Measurements from ENCODE around the gene FGD6. TPM values are rescaled to one million over a fixed set of nuclear protein-coding genes. Genes with fewer than 3 reads are reported as not detected.

The FGD6 gene
- total RNA-seq, 1 donor from 2014 or later, result 3.7 TPM

- intact Hi-C loops (cut with micrococcal nuclease), result no loop called here
- DNase-seq (no peak), ATAC-seq (ENCODE audit: low read depth) (no peak)
- no peaks in the 10 kb centered on the region for H3K36me3 Mint-ChIP-seq (ENCODE audit: low read depth)
- no peak overlapping the region for H3K4me3 Mint-ChIP-seq
- H3K9me3 Mint-ChIP-seq, result no peaks in the 10 kb centered on the region
- ChIA-PET CTCF (no interaction called here), POLR2A (interaction anchor here (0.7 to 1.6 kb wide), 2 partner anchors 12 to 364 kb away, joined by 3 to 8 read pairs; partner anchors contain the start of gene NR2C1)
- H3K4me1 Mint-ChIP-seq, result peaks cover 10% of the 10 kb centered on the region
- TF ChIP-seq, protein P1, sequence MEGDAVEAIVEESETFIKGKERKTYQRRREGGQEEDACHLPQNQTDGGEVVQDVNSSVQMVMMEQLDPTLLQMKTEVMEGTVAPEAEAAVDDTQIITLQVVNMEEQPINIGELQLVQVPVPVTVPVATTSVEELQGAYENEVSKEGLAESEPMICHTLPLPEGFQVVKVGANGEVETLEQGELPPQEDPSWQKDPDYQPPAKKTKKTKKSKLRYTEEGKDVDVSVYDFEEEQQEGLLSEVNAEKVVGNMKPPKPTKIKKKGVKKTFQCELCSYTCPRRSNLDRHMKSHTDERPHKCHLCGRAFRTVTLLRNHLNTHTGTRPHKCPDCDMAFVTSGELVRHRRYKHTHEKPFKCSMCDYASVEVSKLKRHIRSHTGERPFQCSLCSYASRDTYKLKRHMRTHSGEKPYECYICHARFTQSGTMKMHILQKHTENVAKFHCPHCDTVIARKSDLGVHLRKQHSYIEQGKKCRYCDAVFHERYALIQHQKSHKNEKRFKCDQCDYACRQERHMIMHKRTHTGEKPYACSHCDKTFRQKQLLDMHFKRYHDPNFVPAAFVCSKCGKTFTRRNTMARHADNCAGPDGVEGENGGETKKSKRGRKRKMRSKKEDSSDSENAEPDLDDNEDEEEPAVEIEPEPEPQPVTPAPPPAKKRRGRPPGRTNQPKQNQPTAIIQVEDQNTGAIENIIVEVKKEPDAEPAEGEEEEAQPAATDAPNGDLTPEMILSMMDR (IDR thresholded peaks at IDR 0.05), result no peak
- H3K27ac Mint-ChIP-seq, result no peak overlapping the region
- H3K27me3 Mint-ChIP-seq, result no peaks in the 10 kb centered on the region
Measured at GRCh38 chr12:95085612-95086011, 131.7 kb downstream of the FGD6 start.

- no peak overlapping the region for H3K4me3 Mint-ChIP-seq
- ChIA-PET POLR2A (interaction anchor here (0.6 kb wide), 1 partner anchor 21 kb away, joined by 3 read pairs; no protein-coding TSS in a partner anchor), CTCF (no interaction called here)
- no peaks in the 10 kb centered on the region for H3K36me3 Mint-ChIP-seq (ENCODE audit: low read depth)
- DNase-seq, result no peak
- H3K27ac Mint-ChIP-seq, result no peak overlapping the region
- intact Hi-C loops (cut with micrococcal nuclease), result no loop called here
- no peaks in the 10 kb centered on the region for H3K9me3 Mint-ChIP-seq
- H3K27me3 Mint-ChIP-seq, result no peaks in the 10 kb centered on the region
- TF ChIP-seq, protein P1 (IDR thresholded peaks at IDR 0.05), result no peak
- H3K4me1 Mint-ChIP-seq, result peaks cover 10% of the 10 kb centered on the region
- ATAC-seq (ENCODE audit: low read depth), result no peak
Measured at GRCh38 chr12:95083938-95084337, 133.3 kb downstream of the FGD6 start.

DNA sequence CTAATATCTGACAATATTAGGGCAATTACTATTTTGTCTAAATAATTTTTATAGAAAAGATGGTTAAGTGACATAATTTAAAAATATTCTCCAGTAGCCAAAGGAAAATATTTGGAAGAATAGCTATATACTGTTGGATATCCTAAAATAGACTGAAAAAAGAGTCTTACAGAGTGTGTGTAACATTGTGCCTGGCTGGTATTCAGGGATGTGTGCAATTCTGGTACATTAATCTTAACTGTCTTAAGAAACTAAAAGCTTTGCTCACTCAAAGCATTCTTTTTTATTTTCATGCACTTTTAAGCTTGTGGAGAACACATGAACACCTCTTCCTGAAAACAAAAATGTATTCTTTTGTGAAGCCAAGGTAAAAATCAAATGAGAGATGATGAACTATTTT, 133.8 kb downstream of the FGD6 start:
- H3K9me3 Mint-ChIP-seq, result no peaks in the 10 kb centered on the region
- no peaks in the 10 kb centered on the region for H3K27me3 Mint-ChIP-seq
- POLR2A ChIA-PET, result interaction anchor here (0.6 kb wide), 1 partner anchor 22 kb away, joined by 3 read pairs; no protein-coding TSS in a partner anchor
- TF ChIP-seq, protein P1 (IDR thresholded peaks at IDR 0.05), result no peak
- no peaks in the 10 kb centered on the region for H3K36me3 Mint-ChIP-seq (ENCODE audit: low read depth)
- ATAC-seq (ENCODE audit: low read depth) (no peak), DNase-seq (no peak)
- no peak overlapping the region for H3K4me3 Mint-ChIP-seq
- peaks cover 7% of the 10 kb centered on the region for H3K4me1 Mint-ChIP-seq
- CTCF ChIA-PET, result no interaction called here
- intact Hi-C loops (cut with micrococcal nuclease), result no loop called here
- H3K27ac Mint-ChIP-seq, result no peak overlapping the region

DNA sequence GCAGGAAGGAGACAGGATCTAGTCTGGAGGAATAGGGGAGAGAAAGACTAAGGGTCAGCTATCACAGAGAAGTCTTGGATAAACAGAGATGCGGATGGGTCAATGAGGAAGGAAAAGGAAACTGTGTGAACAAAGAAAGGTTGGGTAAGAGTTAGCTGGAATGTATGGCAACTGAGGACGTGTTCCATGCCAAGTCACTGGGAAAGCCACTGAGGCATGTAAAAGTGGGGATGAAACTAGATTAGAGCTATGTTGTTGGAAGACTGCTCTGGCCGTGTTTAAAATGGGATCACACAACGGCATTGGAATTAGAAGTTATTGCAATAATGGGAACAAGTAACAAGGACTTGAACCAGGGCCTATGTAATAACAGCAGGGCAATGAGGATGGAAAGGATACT, 139.9 kb downstream of the FGD6 start:
- POLR2A ChIA-PET, result no interaction called here

GRCh38 chr12:95074766-95075165, 142.5 kb downstream of the FGD6 start:
- H3K9me3 Mint-ChIP-seq, result no peaks in the 10 kb centered on the region
- peaks cover 11% of the 10 kb centered on the region for H3K4me1 Mint-ChIP-seq
- POLR2A ChIA-PET, result no interaction called here
- peaks cover 3% of the 10 kb centered on the region for H3K36me3 Mint-ChIP-seq (ENCODE audit: low read depth)
- no peak overlapping the region for H3K4me3 Mint-ChIP-seq
- CTCF ChIA-PET, result no interaction called here
- TF ChIP-seq, protein P1 (IDR thresholded peaks at IDR 0.05), result no peak
- H3K27me3 Mint-ChIP-seq, result no peaks in the 10 kb centered on the region
- no peak overlapping the region for H3K27ac Mint-ChIP-seq
- no peak for DNase-seq
- no peak for ATAC-seq (ENCODE audit: low read depth)
- intact Hi-C loops (cut with micrococcal nuclease), result loop anchor here (5.0 to 10.0 kb wide), 3 partner anchors 307 to 1833 kb away; partner anchors contain the start of gene NEDD1

More for the DNA sequence above, 139.9 kb downstream of the FGD6 start:
- CTCF ChIA-PET, result no interaction called here
- ATAC-seq (ENCODE audit: low read depth) (no peak), DNase-seq (no peak)
- H3K9me3 Mint-ChIP-seq, result no peaks in the 10 kb centered on the region
- H3K36me3 Mint-ChIP-seq (ENCODE audit: low read depth), result peaks cover 3% of the 10 kb centered on the region
- peaks cover 7% of the 10 kb centered on the region for H3K4me1 Mint-ChIP-seq
- no peak overlapping the region for H3K27ac Mint-ChIP-seq
- no peak overlapping the region for H3K4me3 Mint-ChIP-seq
- H3K27me3 Mint-ChIP-seq, result no peaks in the 10 kb centered on the region
- TF ChIP-seq, protein P1 (IDR thresholded peaks at IDR 0.05), result no peak
- intact Hi-C loops (cut with micrococcal nuclease), result loop anchor here (10.0 kb wide), 1 partner anchor 943 kb away; no protein-coding TSS in a partner anchor

All from activated B cell treated with CpG ODN at 0.5 μM for 24 hours (primary cell).